GM10847 (cell line): Measurements from ENCODE around the gene PCGF6.

Source experiments
- POLR2A ChIP-seq: IDR thresholded peaks from 2 replicates; pipeline ENCODE4 v1.6.1; 2011; ENCODE audit not compliant: insufficient read length; ENCODE audit errors: extremely low read depth

The PCGF6 gene

GRCh38 chr10:103336370-103336769, 14.6 kb downstream of the PCGF6 start:
- TF ChIP-seq POLR2A: no peak

DNA sequence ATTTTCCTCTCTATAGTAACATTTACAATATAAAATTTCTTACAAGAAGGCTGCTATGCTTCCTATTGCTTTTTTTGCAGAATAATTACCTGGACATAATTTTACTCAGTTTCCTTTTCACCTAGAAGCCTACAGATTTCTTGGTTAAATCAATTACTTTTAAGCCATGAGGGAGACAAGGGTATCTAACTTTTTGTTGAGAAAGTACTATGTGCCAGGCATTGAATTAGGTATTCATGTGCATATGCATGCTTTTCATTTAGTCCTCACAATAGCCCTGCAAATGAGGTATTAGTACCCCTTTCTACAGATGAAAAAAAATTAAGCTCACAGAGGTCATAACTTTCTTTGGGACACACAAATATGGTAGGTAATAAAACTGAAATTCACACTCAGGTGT, 16.4 kb downstream of the PCGF6 start:
- TF ChIP-seq POLR2A: no peak

- no peak for TF ChIP-seq POLR2A
Observed at GRCh38 chr10:103333934-103334520, 16.9 kb downstream of the PCGF6 start.

DNA sequence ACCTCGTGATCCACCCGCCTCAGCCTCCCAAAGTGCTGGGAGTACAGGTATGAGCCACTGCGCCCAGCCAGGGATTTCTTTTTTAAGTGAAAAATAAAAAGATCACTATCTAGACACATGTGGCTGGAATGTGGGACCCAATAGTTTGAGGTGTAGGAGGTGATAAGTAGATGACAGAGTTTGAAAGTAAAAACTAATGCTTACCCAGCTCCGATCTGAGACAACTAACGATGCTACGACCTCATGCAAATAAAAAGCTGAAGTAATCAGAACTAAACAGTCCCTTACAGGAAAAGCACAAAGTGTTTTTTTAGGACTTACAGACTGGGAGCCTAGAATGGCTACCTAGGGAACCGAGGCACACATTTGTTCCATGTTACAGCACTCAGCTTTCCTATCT, 23.0 kb downstream of the PCGF6 start:
- no peak for TF ChIP-seq POLR2A

- TF ChIP-seq POLR2A: no peak
Observed at GRCh38 chr10:103316087-103316486, 34.9 kb downstream of the PCGF6 start.

- TF ChIP-seq POLR2A: no peak
Observed at GRCh38 chr10:103310197-103310596, 40.7 kb downstream of the PCGF6 start.

GRCh38 chr10:103307594-103307993, 43.3 kb downstream of the PCGF6 start:
- TF ChIP-seq POLR2A: no peak

DNA sequence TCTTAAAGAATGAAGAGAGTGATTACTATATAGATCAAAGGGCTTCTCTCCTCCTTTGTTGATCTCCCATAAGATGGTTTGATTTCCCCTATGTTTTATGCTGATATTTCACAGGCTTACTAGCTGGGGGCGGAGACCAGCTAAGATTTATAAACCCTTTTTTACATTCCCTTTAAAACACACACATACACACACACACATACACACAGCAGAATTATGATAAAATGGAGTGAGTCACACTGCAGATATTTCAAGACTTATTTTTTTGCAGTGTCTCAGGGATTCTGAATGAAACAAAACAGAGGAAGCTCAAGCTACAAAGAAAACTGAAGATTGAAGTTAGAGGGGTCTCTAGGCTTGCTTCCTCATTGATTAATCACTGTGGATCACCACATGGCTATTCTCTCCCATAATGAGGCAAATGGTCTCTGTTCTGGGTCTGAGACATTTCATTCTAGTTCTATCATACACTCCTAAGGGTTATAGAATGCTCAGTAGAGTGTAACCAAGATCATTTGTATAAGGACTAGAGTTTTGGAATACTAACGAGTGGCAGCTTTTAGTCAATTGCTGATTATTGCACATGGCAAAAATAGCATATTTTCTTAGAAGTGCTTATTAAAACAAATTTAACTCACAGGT, 55.4 kb downstream of the PCGF6 start:
- TF ChIP-seq POLR2A: no peak

GRCh38 chr10:103291588-103291987, 59.4 kb downstream of the PCGF6 start:
- TF ChIP-seq POLR2A: no peak

DNA sequence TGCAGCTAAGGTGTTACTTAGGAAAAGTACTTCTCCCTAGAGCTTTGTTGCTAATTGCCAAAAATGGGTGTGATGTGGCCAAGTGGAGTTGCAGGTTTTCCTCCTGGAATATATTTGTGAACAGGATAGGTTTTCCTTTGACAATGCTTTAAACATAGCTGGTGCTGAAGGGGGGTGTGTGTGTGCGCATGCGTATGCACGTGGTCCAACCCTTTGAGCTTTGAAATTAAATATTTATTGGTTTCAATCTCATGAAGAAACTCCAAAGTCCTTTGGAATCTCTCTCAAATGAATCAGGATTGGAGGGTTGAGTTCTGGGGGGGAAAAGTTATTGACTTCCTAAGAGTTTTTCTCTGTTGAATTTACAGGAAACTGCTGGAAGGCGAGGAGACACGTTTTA, 62.9 kb downstream of the PCGF6 start:
- TF ChIP-seq POLR2A: no peak

GRCh38 chr10:103284170-103284569, 66.8 kb downstream of the PCGF6 start:
- no peak for TF ChIP-seq POLR2A

GRCh38 chr10:103282961-103283360, 68.0 kb downstream of the PCGF6 start:
- TF ChIP-seq POLR2A: no peak

- TF ChIP-seq POLR2A: no peak
Observed at GRCh38 chr10:103281753-103282152, 69.2 kb downstream of the PCGF6 start.

- TF ChIP-seq POLR2A: no peak
Observed at GRCh38 chr10:103280506-103280905, 70.4 kb downstream of the PCGF6 start.

DNA sequence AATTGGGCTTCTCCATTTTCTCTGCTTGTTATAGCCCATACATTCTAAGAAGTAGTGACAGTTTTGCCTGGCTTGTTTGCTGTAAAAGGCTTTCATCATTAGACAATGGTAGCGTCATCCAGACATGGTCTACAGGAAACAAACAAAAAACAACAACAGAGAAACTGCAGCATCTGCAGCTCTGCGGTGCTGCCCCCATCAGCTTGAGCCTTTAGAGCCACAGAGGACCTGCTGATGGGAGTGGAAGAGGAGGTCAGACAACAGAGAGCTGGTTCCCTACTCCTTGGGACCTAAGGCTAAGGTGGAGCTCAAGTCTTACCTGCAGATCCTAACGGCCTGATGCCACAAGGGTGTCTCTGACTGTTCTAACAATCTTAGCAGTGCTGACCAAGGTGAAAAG, 70.9 kb downstream of the PCGF6 start:
- no peak for TF ChIP-seq POLR2A

DNA sequence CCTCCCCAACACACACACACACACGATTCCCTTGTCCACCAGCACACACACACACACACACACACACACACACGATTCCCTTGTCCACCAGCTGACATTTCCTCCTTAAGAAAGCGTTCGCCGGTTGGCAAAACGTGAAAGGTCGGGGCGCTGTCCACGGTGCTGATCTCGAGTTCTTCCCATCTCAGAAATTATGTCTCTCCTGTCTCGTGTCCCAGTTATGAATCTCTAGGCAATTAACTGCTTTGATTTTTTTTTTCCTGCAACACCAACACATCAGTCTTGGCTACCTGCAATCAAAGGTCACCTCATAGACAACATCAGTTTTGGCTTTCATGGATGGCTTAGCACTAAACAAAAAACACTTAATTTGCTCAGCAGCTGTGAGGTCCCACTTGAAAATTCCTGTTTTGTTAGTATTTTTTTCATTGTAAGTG, 72.1 kb downstream of the PCGF6 start:
- no peak for TF ChIP-seq POLR2A

DNA sequence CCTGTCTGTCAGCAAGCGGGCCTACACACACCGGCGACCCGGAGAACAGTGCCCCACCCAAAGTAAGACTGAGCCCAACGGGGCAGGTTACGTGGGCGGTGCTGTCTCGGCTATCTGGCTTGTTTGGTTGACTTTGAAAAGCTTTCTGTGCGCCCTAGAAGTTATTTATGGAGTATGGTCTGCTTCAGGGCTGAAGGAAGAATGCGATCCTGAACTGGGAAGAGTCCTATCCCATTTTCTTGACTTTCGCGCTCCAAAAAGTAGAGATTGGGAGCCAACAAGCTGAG, 72.5 kb downstream of the PCGF6 start:
- no peak for TF ChIP-seq POLR2A

GRCh38 chr10:103277713-103278536, 73.0 kb downstream of the PCGF6 start:
- TF ChIP-seq POLR2A: no peak
